GM12873 (cell line): ENCODE data around the gene RIOK3.

Experiments used
- CTCF ChIP-seq: IDR thresholded peaks from 2 replicates; pipeline ENCODE4 v1.5.1; 2012; ENCODE audit warnings: low read depth, mild to moderate bottlenecking, moderate library complexity, low read length, control low read depth; ENCODE audit not compliant: insufficient read depth; ENCODE audit errors: missing control alignments

Gene RIOK3

GRCh38 chr18:23453680-23454058, 582 bp downstream of the RIOK3 start:
- no peak for TF ChIP-seq CTCF

GRCh38 chr18:23456835-23457234, 3.7 kb downstream of the RIOK3 start:
- no peak for TF ChIP-seq CTCF

- no peak for TF ChIP-seq CTCF
Observed at GRCh38 chr18:23458830-23459529, 5.9 kb downstream of the RIOK3 start.

GRCh38 chr18:23459530-23459921, 6.4 kb downstream of the RIOK3 start:
- no peak for TF ChIP-seq CTCF

DNA sequence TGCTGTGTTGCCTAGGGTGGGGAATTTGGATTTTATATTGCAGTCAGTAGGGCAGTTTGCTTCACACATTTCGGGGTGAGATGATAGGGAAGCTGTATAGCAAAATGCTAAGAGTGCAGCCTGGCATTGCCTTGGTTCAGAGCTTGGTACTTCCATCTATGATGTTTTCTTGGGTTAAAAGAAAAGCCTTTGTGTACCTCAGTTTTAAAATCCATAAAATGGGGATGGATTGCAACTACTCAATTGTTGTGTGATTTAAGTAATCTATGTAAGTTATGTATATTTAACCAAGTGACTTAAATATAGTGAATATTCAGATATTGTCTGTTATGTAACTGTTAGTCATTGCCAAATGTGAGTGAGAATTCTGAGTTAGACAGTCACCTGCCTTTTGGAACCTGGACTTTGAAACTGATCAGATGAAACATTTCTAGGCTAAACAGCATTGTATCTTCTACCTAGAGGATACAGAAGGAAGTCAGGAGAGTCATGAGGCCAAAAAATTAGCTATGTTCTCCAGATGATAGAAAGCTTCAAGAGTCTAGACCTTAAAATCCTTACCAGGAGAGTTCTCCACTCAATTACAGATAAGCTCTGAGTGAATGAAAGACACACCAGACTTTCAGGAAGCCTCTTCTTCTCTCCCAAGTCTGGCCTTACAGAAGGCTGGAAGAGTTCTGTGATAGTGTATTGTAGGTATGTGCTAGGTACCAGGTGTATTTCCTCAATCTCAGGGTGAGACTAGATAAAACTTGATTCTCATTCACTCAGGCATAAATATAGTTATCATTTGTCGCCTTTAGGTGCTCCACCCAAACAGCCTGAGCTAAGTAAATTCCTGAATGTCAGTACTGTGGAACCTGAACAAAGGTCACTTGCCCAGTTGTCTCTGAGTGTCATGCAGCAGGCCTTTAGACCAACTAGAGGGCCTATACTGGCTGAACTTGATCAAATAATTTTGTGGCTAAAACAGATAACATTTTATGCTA, 7.5 kb downstream of the RIOK3 start:
- TF ChIP-seq CTCF, result no peak

GRCh38 chr18:23462876-23463275, 9.8 kb downstream of the RIOK3 start:
- TF ChIP-seq CTCF, result no peak

DNA sequence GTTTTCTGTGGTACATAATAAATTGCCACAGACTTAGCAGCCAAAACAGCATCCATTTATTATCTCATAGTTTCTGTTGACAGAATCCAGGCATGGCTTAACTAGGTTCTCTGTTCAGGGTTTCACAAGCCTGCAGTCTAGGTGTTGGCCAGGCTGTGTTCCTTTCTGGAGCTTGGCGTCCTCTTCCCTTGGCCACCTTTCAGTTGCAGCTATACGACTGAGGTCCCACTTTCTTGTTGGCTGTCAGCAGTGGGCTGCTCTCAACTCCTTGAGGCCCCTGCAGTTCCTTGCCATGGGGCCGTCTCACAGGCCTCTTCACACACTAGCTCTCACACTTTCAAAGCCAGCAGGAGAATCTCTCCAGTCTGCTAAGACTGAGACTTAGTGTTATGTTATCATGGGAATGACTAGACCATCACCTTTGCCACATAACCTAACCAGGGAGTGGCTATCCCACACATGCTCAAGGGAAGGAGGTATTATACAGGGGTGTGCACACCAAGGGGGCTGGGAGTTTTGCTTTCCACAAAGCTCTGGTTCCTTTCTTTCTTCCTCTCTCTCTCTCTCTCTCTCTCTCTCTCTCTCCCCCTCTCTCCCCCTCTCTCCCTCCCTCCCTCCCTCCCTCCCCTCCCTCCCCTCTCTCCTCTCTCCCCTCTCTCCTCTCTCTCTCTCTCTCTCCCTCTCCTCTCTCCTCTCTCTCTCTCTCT, 15.8 kb downstream of the RIOK3 start:
- no peak for TF ChIP-seq CTCF
